Neural progenitor cell (in vitro differentiated cells): Measurements from ENCODE around the gene TMEM117. TPM values are rescaled to one million over a fixed set of nuclear protein-coding genes. Genes with fewer than 3 reads are reported as not detected.
"Not testable (repeated sequence)": the region's sequence is repeated elsewhere in the genome, so short reads cannot be mapped to it uniquely, and the experiment has no call there.

Experiments
- DNase-seq: peaks from one replicate; pipeline ENCODE4 v3.0.0-alpha.2; 2016; ENCODE audit warnings: low spot score
- H2AFZ ChIP-seq: fragments of 200-600 bp; sonication (generic); replicated peaks from 2 replicates; pipeline ENCODE4 v1.6.1; 2016; ENCODE audit warnings: antibody characterized with exemption
- H3F3A ChIP-seq: fragments of 200-600 bp; sonication (generic); 2 replicates; pipeline ENCODE4 v1.6.1; 2016; ENCODE audit warnings: antibody characterized with exemption, low read depth
- H3K27ac ChIP-seq: fragments of 200-600 bp; sonication (generic); 2 replicates; pipeline ENCODE4 v1.5.1; 2016; ENCODE audit warnings: mild to moderate bottlenecking
- H3K27me3 ChIP-seq: fragments of 200-600 bp; sonication (generic); 2 replicates; pipeline ENCODE4 v1.6.1; 2016; ENCODE audit warnings: mild to moderate bottlenecking, moderate library complexity
- H3K36me3 ChIP-seq: fragments of 200-600 bp; sonication (generic); 2 replicates; pipeline ENCODE4 v1.5.1; 2016
- H3K4me1 ChIP-seq: fragments of 200-600 bp; sonication (generic); 2 replicates; pipeline ENCODE4 v1.6.1; 2016; ENCODE audit warnings: mixed run types
- H3K4me2 ChIP-seq: fragments of 200-600 bp; sonication (generic); 2 replicates; pipeline ENCODE4 v1.6.1; 2016
- H3K4me3 ChIP-seq: fragments of 200-600 bp; sonication (generic); 2 replicates; pipeline ENCODE4 v1.5.1; 2016
- H3K79me2 ChIP-seq: fragments of 200-600 bp; sonication (generic); 2 replicates; pipeline ENCODE4 v1.6.1; 2016; ENCODE audit warnings: low read depth
- H3K9ac ChIP-seq: fragments of 200-600 bp; sonication (generic); 2 replicates; pipeline ENCODE4 v1.6.1; 2016
- H3K9me3 ChIP-seq: fragments of 200-600 bp; sonication (generic); 2 replicates; pipeline ENCODE4 v1.5.1; 2016; ENCODE audit warnings: low read depth
- H4K20me1 ChIP-seq: fragments of 200-600 bp; sonication (generic); 2 replicates; pipeline ENCODE4 v1.6.1; 2016; ENCODE audit warnings: low read depth
- H3K27ac Mint-ChIP-seq: 3 replicates; pipeline ENCODE4 v1.8.0; 2021; ENCODE audit warnings: mixed read lengths
- H3K27me3 Mint-ChIP-seq: 2 replicates; pipeline ENCODE4 v1.8.0; 2022; ENCODE audit warnings: low read depth, mild to moderate bottlenecking, inconsistent platforms, moderate library complexity, mixed read lengths; ENCODE audit not compliant: insufficient read depth
- H3K36me3 Mint-ChIP-seq: 3 replicates; pipeline ENCODE4 v1.8.0; 2021; ENCODE audit warnings: mixed read lengths
- H3K4me1 Mint-ChIP-seq: 3 replicates; pipeline ENCODE4 v1.8.0; 2021; ENCODE audit warnings: mixed read lengths
- H3K4me3 Mint-ChIP-seq: 3 replicates; pipeline ENCODE4 v1.8.0; 2021; ENCODE audit warnings: mild to moderate bottlenecking, moderate library complexity, mixed read lengths
- H3K9me3 Mint-ChIP-seq: 3 replicates; pipeline ENCODE4 v1.8.0; 2020; ENCODE audit warnings: mixed read lengths
- CTCF ChIP-seq: fragments of 200-600 bp; sonication (generic); IDR thresholded peaks from 2 replicates; pipeline ENCODE4 v1.5.1; 2017; ENCODE audit warnings: antibody characterized with exemption, mild to moderate bottlenecking
- EZH2 ChIP-seq: fragments of 200-600 bp; sonication (generic); IDR thresholded peaks from 2 replicates; pipeline ENCODE4 v1.6.1; 2017; ENCODE audit warnings: antibody characterized with exemption, mild to moderate bottlenecking, moderate library complexity
- EZH2phosphoT487 ChIP-seq: fragments of 200-600 bp; sonication (generic); IDR thresholded peaks from 2 replicates; pipeline ENCODE4 v1.6.1; 2017; ENCODE audit warnings: antibody characterized with exemption
- total RNA-seq: library from RNA; depleted of rRNA; stranded (reverse); fragments of >200 nt; gene quantifications from 2 replicates; pipeline ENCODE4 v1.2.3, GENCODE V29; 2015; ENCODE audit warnings: low replicate concordance

Gene TMEM117
- total RNA-seq, 1 donor from 2014 or later = 1.6 TPM

- no peak overlapping the region for H3K9ac ChIP-seq
- H3K27me3 ChIP-seq = no peaks in the 10 kb centered on the region
- H3F3A ChIP-seq = no peaks in the 10 kb centered on the region
- Mint-ChIP-seq H3K27me3 (no peaks in the 10 kb centered on the region), H3K4me3 (no peak overlapping the region), H3K27ac (no peak overlapping the region), H3K4me1 (peaks cover 3% of the 10 kb centered on the region), H3K9me3 (no peaks in the 10 kb centered on the region), H3K36me3 (no peaks in the 10 kb centered on the region)
- no peaks in the 10 kb centered on the region for H3K4me1 ChIP-seq
- H3K9me3 ChIP-seq = no peaks in the 10 kb centered on the region
- H4K20me1 ChIP-seq = no peaks in the 10 kb centered on the region
- no peaks in the 10 kb centered on the region for H3K79me2 ChIP-seq
- H3K36me3 ChIP-seq = no peaks in the 10 kb centered on the region
- peak; percentile 23 for DNase-seq
- TF ChIP-seq CTCF (peak; percentile 53), EZH2phosphoT487 (no peak)
- H3K4me3 ChIP-seq = no peak overlapping the region
- no peak overlapping the region for H3K27ac ChIP-seq
- no peak overlapping the region for H3K4me2 ChIP-seq
- no peak overlapping the region for H2AFZ ChIP-seq
Measured at GRCh38 chr12:44247588-44247987, 411.7 kb downstream of the TMEM117 start.

- no peak for DNase-seq
- H2AFZ ChIP-seq = no peak overlapping the region
- no peaks in the 10 kb centered on the region for H3K9me3 ChIP-seq
- H3K27ac ChIP-seq = no peak overlapping the region
- no peak overlapping the region for H3K27ac Mint-ChIP-seq
- TF ChIP-seq EZH2 (no peak), CTCF (no peak), EZH2phosphoT487 (no peak)
- H3K36me3 ChIP-seq = no peaks in the 10 kb centered on the region
- H3K27me3 Mint-ChIP-seq = no peaks in the 10 kb centered on the region
- H3K36me3 Mint-ChIP-seq = no peaks in the 10 kb centered on the region
- H3K9me3 Mint-ChIP-seq = no peaks in the 10 kb centered on the region
- H3K4me3 ChIP-seq = no peak overlapping the region
- H3K79me2 ChIP-seq = no peaks in the 10 kb centered on the region
- H3K4me1 Mint-ChIP-seq = peaks cover 3% of the 10 kb centered on the region
- H3K4me3 Mint-ChIP-seq = no peak overlapping the region
- no peaks in the 10 kb centered on the region for H4K20me1 ChIP-seq
- no peaks in the 10 kb centered on the region for H3K27me3 ChIP-seq
- no peaks in the 10 kb centered on the region for H3K4me1 ChIP-seq
- H3K4me2 ChIP-seq = no peak overlapping the region
- H3F3A ChIP-seq = no peaks in the 10 kb centered on the region
- H3K9ac ChIP-seq = no peak overlapping the region
Measured at GRCh38 chr12:44248436-44248835, 412.6 kb downstream of the TMEM117 start.

GRCh38 chr12:44250440-44250839, 414.6 kb downstream of the TMEM117 start:
- H3K27ac ChIP-seq, H3K9me3 Mint-ChIP-seq, H2AFZ ChIP-seq, H3K4me1 ChIP-seq, H3K4me3 Mint-ChIP-seq, H3K36me3 ChIP-seq, H3K4me2 ChIP-seq, H3K36me3 Mint-ChIP-seq, H3K79me2 ChIP-seq, H3K27ac Mint-ChIP-seq, H3K4me3 ChIP-seq, H3K27me3 ChIP-seq, H3F3A ChIP-seq, H4K20me1 ChIP-seq, DNase-seq, H3K4me1 Mint-ChIP-seq, H3K27me3 Mint-ChIP-seq, H3K9me3 ChIP-seq, H3K9ac ChIP-seq: not testable (repeated sequence)

GRCh38 chr12:44253338-44253856, 417.5 kb downstream of the TMEM117 start:
- Mint-ChIP-seq H3K9me3 (no peaks in the 10 kb centered on the region), H3K27ac (no peak overlapping the region), H3K4me1 (no peaks in the 10 kb centered on the region), H3K27me3 (no peaks in the 10 kb centered on the region), H3K36me3 (no peaks in the 10 kb centered on the region), H3K4me3 (no peak overlapping the region)
- Histone ChIP-seq H3K36me3 (no peaks in the 10 kb centered on the region), H3K9ac (no peak overlapping the region), H3K27ac (no peak overlapping the region), H3F3A (no peaks in the 10 kb centered on the region), H3K27me3 (no peaks in the 10 kb centered on the region), H3K4me3 (no peak overlapping the region), H3K79me2 (no peaks in the 10 kb centered on the region), H3K4me2 (no peak overlapping the region), H4K20me1 (no peaks in the 10 kb centered on the region), H2AFZ (peak overlapping the region; percentile 63), H3K4me1 (no peaks in the 10 kb centered on the region), H3K9me3 (no peaks in the 10 kb centered on the region)
- TF ChIP-seq CTCF (no peak), EZH2 (no peak), EZH2phosphoT487 (no peak)
- no peak for DNase-seq
